Occipital lobe (tissue), 2 donors: ENCODE data around the gene PTMS. TPM values are rescaled to one million over a fixed set of nuclear protein-coding genes. Genes with fewer than 3 reads are reported as not detected.

ENCODE experiments used
- DNase-seq: peaks from one replicate; lab custom pipeline; 2025; lab: John Stamatoyannopoulos, UW
- total RNA-seq: library from RNA; depleted of rRNA; stranded (reverse); fragments of >200 nt; gene quantifications from one replicate; pipeline ENCODE4 v1.2.3, GENCODE V29; 2014

PTMS gene
- total RNA-seq, 1 donor from 2014 or later, result 26.8 TPM

- DNase-seq, result no peak
Measured at GRCh38 chr12:6787309-6787708, 21.1 kb downstream of the PTMS start.

GRCh38 chr12:6788972-6789924 lies 23.1 kb downstream of the PTMS start, which contains the start of gene CD4:
TSS of gene CD4 (plus strand) at chr12:6789528. CDS start at chr12:6800139, 10,611 bp downstream.
- no peak for DNase-seq

- no peak for DNase-seq
Measured at GRCh38 chr12:6790496-6791150, 24.5 kb downstream of the PTMS start.

GRCh38 chr12:6791931-6792520 lies 25.9 kb downstream of the PTMS start:
- no peak for DNase-seq

GRCh38 chr12:6792522-6793201 lies 26.5 kb downstream of the PTMS start:
- no peak for DNase-seq

- no peak for DNase-seq
Measured at GRCh38 chr12:6795088-6795487, 28.9 kb downstream of the PTMS start.

- DNase-seq, result no peak
Measured at GRCh38 chr12:6796576-6796975, 30.4 kb downstream of the PTMS start.

GRCh38 chr12:6799147-6799546 lies 33.0 kb downstream of the PTMS start:
- no peak for DNase-seq

GRCh38 chr12:6807170-6807569 lies 41.0 kb downstream of the PTMS start:
- no peak for DNase-seq

GRCh38 chr12:6809056-6809455 lies 42.9 kb downstream of the PTMS start:
- DNase-seq, result no peak

GRCh38 chr12:6810758-6811157 lies 44.6 kb downstream of the PTMS start:
- DNase-seq, result no peak

- DNase-seq, result no peak
Measured at GRCh38 chr12:6813363-6813762, 47.2 kb downstream of the PTMS start.

GRCh38 chr12:6816598-6816997 lies 50.4 kb downstream of the PTMS start:
- no peak for DNase-seq

- no peak for DNase-seq
Measured at GRCh38 chr12:6817098-6817497, 50.9 kb downstream of the PTMS start.

GRCh38 chr12:6817662-6818157 lies 51.5 kb downstream of the PTMS start:
- DNase-seq, result no peak

GRCh38 chr12:6818222-6818621 lies 52.1 kb downstream of the PTMS start:
- DNase-seq, result no peak

GRCh38 chr12:6818645-6819044 lies 52.5 kb downstream of the PTMS start:
- DNase-seq, result no peak

GRCh38 chr12:6819106-6820030 lies 53.2 kb downstream of the PTMS start:
- DNase-seq, result no peak

GRCh38 chr12:6820166-6820565 lies 54.0 kb downstream of the PTMS start:
- no peak for DNase-seq
